OCI-LY7 (cell line): ENCODE results near the gene CEP104. TPM values are rescaled to one million over a fixed set of nuclear protein-coding genes. Genes with fewer than 3 reads are reported as not detected.

Source experiments
- BruUV-seq: library from RNA; stranded (reverse); fragments of 400-500 nt; replicated peaks from 2 replicates; lab custom pipeline; 2021; lab: Mats Ljungman, UMichigan
- CTCF ChIA-PET: fragments of 300-600 bp; sonication (Branson Sonifier 250); formaldehyde crosslinking; loops from one replicate; lab custom pipeline; 2022; ENCODE audit warnings: antibody characterized with exemption; ENCODE audit not compliant: unreplicated experiment; lab: Charles Lee
- POLR2A ChIA-PET: fragments of 300-600 bp; sonication (Branson Sonifier 250); formaldehyde crosslinking; loops from one replicate; lab custom pipeline; 2022; ENCODE audit warnings: antibody characterized with exemption; lab: Charles Lee
- DNase-seq: peaks from one replicate; pipeline ENCODE4 v3.0.0-alpha.2; 2015; ENCODE audit warnings: low spot score
- H2AFZ ChIP-seq: fragments of 200-600 bp; sonication (generic), shearing (Covaris generic); 2 replicates; pipeline ENCODE4 v1.6.1; 2014; ENCODE audit warnings: mild to moderate bottlenecking, antibody characterized with exemption, low read length, moderate library complexity
- H3K27ac ChIP-seq: fragments of 200-600 bp; sonication (generic); 2 replicates; pipeline ENCODE4 v1.5.1; 2014; ENCODE audit warnings: mixed run types, low read depth, mild to moderate bottlenecking, moderate library complexity, low read length, inconsistent platforms; ENCODE audit not compliant: poor library complexity, severe bottlenecking
- H3K36me3 ChIP-seq: fragments of 200-600 bp; sonication (generic); 2 replicates; pipeline ENCODE4 v1.6.1; 2014; ENCODE audit warnings: mild to moderate bottlenecking, antibody characterized with exemption, low read length, moderate library complexity, mixed read lengths; ENCODE audit not compliant: insufficient read depth
- H3K4me1 ChIP-seq: fragments of 200-600 bp; sonication (generic); 2 replicates; pipeline ENCODE4 v1.5.1; 2014; ENCODE audit warnings: mild to moderate bottlenecking, low read length; ENCODE audit not compliant: insufficient read depth, poor library complexity, severe bottlenecking
- H3K4me2 ChIP-seq: fragments of 200-600 bp; sonication (generic); 2 replicates; pipeline ENCODE4 v1.6.1; 2014; ENCODE audit warnings: mild to moderate bottlenecking, low read length
- H3K4me3 ChIP-seq: fragments of 200-600 bp; sonication (generic); 2 replicates; pipeline ENCODE4 v1.5.1; 2014; ENCODE audit warnings: mild to moderate bottlenecking, low read depth, low read length; ENCODE audit not compliant: poor library complexity, severe bottlenecking
- H3K79me2 ChIP-seq: fragments of 200-600 bp; sonication (generic); 2 replicates; pipeline ENCODE4 v1.6.1; 2016; ENCODE audit warnings: low read depth, mild to moderate bottlenecking, low read length, moderate library complexity, mixed read lengths; ENCODE audit not compliant: insufficient read depth
- H3K9me2 ChIP-seq: fragments of 200-600 bp; sonication (generic); 2 replicates; pipeline ENCODE4 v1.6.1; 2016; ENCODE audit warnings: mild to moderate bottlenecking, low read length, mixed read lengths; ENCODE audit not compliant: insufficient read depth
- H3K9me3 ChIP-seq: fragments of 200-600 bp; sonication (generic); 2 replicates; pipeline ENCODE4 v1.6.1; 2014; ENCODE audit warnings: mild to moderate bottlenecking, mixed run types, low read length, mixed read lengths
- H4K20me1 ChIP-seq: fragments of 200-600 bp; sonication (generic); 2 replicates; pipeline ENCODE4 v1.6.1; 2014; ENCODE audit warnings: mild to moderate bottlenecking, antibody characterized with exemption, low read length, moderate library complexity, mixed read lengths; ENCODE audit not compliant: insufficient read depth
- EZH2phosphoT487 ChIP-seq: fragments of 200-600 bp; sonication (generic); IDR thresholded peaks from 2 replicates; pipeline ENCODE4 v1.6.1; 2018; ENCODE audit warnings: low read depth, borderline replicate concordance, mild to moderate bottlenecking, mixed run types, antibody characterized with exemption, low read length, moderate library complexity, mixed read lengths
- intact Hi-C: fragments of 100-400 bp; cut with micrococcal nuclease; formaldehyde crosslinking; loops from one replicate; pipeline ENCODE4 v1.10.0; 2022; ENCODE audit not compliant: unreplicated experiment
- total RNA-seq, 2 experiments: library from RNA; depleted of rRNA in 1 of 2; stranded (reverse); fragments of >200 nt in 1 of 2; shearing (Covaris generic) in 1 of 2; gene quantifications; 2 replicates each; pipeline ENCODE4 v1.2.3, GENCODE V29; 2014 to 2022
- TF ChIP-seq, protein P1 (sequence below): fragments of 200-600 bp; sonication (generic); conservative IDR thresholded peaks from 2 replicates; pipeline ENCODE4 v1.5.1; 2014; ENCODE audit warnings: mild to moderate bottlenecking, antibody characterized with exemption, low read length, moderate library complexity, mixed read lengths

The CEP104 gene
- total RNA-seq, 2 experiments from 2014 or later = 26.8 to 71.0 TPM

DNA sequence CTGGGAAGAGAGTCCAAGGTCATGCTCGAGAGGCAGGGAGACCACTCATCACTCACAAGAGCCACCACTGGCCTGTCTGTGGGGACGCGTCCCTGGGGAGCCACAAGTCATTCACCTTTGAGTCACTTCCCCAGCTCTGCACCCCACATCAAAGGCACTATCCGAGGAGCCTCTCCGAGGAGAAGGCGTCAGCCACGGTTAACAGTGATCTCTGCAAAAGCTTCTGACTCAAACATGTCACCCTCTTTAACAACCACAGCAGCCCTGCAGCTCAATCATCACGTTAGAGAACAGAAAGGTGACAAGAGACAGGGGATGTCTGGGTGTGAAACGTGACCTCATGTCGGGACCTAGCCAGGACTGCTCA lies 69.7 kb downstream of the CEP104 start:
- Histone ChIP-seq H4K20me1 (peaks cover 3% of the 10 kb centered on the region; the same call in 1 of the 2 replicates), H3K36me3 (peaks cover 87% of the 10 kb centered on the region), H3K27ac (no peak overlapping the region), H3K79me2 (peaks cover 11% of the 10 kb centered on the region), H3K4me2 (no peak overlapping the region), H3K9me2 (no peaks in the 10 kb centered on the region), H3K9me3 (no peaks in the 10 kb centered on the region), H3K4me3 (no peak overlapping the region), H2AFZ (no peak overlapping the region), H3K4me1 (no peaks in the 10 kb centered on the region)
- DNase-seq = no peak
- no TSS peak for BruUV-seq
- TF ChIP-seq, protein P1, sequence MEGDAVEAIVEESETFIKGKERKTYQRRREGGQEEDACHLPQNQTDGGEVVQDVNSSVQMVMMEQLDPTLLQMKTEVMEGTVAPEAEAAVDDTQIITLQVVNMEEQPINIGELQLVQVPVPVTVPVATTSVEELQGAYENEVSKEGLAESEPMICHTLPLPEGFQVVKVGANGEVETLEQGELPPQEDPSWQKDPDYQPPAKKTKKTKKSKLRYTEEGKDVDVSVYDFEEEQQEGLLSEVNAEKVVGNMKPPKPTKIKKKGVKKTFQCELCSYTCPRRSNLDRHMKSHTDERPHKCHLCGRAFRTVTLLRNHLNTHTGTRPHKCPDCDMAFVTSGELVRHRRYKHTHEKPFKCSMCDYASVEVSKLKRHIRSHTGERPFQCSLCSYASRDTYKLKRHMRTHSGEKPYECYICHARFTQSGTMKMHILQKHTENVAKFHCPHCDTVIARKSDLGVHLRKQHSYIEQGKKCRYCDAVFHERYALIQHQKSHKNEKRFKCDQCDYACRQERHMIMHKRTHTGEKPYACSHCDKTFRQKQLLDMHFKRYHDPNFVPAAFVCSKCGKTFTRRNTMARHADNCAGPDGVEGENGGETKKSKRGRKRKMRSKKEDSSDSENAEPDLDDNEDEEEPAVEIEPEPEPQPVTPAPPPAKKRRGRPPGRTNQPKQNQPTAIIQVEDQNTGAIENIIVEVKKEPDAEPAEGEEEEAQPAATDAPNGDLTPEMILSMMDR = no peak
- no peak for TF ChIP-seq EZH2phosphoT487
- intact Hi-C loops = no loop called here
- POLR2A ChIA-PET = no interaction called here
- CTCF ChIA-PET = interaction anchor here (0.6 kb wide), 1 partner anchor 16 kb away, joined by 4 read pairs; no protein-coding TSS in a partner anchor

DNA sequence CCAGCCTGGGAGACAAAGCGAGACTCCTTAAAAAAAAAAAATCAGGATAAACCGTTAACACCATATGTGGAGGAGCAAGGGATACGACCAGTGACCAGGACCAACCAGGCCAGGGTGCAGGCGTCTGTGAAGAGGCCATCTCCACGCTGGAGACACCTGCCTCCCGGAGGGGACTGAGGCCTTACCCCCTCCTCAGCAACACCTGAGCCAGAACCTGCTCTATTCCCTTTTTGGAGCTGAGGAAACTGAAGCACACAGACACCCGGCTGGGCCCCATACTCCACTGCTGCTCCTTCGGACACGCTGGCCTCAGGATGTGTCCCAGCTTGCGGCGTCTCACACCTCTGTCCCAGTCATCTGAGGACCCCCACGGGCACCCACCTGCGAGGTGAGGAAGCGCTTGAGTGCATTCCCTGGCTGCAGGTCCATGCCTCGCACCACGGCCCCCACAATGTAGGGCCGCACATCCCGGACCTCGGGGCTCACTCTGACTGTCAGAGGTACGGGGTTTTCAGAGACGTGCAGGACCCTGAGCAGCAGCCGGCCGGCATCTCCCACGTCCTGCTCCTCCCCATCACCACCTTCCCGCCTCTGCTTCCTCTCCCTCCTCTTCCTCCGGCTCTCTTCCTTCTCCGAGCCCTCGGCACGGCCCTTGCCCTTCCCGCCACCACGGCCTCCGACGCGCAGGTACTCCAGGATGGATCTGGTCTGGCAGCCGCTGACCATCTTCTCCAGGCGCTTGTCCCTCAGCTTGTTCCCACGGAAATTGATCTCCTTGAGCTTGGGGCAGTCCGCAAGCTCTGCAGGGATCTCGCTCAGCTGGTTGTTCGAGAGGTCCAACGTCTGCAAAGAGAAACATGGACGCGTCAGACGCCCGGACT lies 70.3 kb downstream of the CEP104 start:
- POLR2A ChIA-PET = no interaction called here
- intact Hi-C loops = no loop called here
- no TSS peak for BruUV-seq
- CTCF ChIA-PET = interaction anchor here (0.6 kb wide), 1 partner anchor 15 kb away, joined by 4 read pairs; no protein-coding TSS in a partner anchor
- peaks cover 3% of the 10 kb centered on the region; the same call in 1 of the 2 replicates for H4K20me1 ChIP-seq
- no peak for TF ChIP-seq EZH2phosphoT487
- TF ChIP-seq, protein P1 = no peak
- no peak overlapping the region for H3K4me2 ChIP-seq
- no peaks in the 10 kb centered on the region for H3K9me3 ChIP-seq
- peaks cover 5% of the 10 kb centered on the region; the same call in 1 of the 2 replicates for H3K79me2 ChIP-seq
- no peaks in the 10 kb centered on the region for H3K4me1 ChIP-seq
- H3K9me2 ChIP-seq = no peaks in the 10 kb centered on the region
- H3K36me3 ChIP-seq = peaks cover 88% of the 10 kb centered on the region
- no peak overlapping the region for H3K27ac ChIP-seq
- no peak overlapping the region for H3K4me3 ChIP-seq
- H2AFZ ChIP-seq = no peak overlapping the region
- DNase-seq = no peak
